ENCODE measurements around the gene USP25. TPM values are rescaled to one million over a fixed set of nuclear protein-coding genes. Genes with fewer than 3 reads are reported as not detected.

The USP25 gene
- total and polyA plus RNA-seq, 9 of the 15 experiments (the other 6 are each of a cell fraction or from before 2014, with no cell fraction given): 7.8 to 44.9 (median 31.4) TPM

- CTCF ChIA-PET (ENCODE audit: low intra/inter-chr PET ratio): no interaction called here
- no TSS peak for BruUV-seq (replicated peaks)
- WGBS (ENCODE audit: insufficient coverage, low coverage, missing lambda C conversion rate): 68% methylated on average over 2 of the region's 2 CpGs
- no peaks in the 10 kb centered on the region for H3K79me2 ChIP-seq (ENCODE audit: control insufficient read depth, insufficient read depth, low read length)
- H3K4me1 ChIP-seq (replicated peaks in 1 of 2; ENCODE audit: control insufficient read depth in 2 of 2, insufficient read depth in 2 of 2, low read length in 2 of 2): no peaks in the 10 kb centered on the region
- POLR2A ChIA-PET: no interaction called here
- FAIRE-seq: no peak
- no peak overlapping the region for H3K4me2 ChIP-seq (ENCODE audit: insufficient read depth, low read length)
- no peaks in the 10 kb centered on the region for H3K27me3 ChIP-seq (ENCODE audit: control insufficient read depth in 2 of 2, insufficient read depth in 2 of 2, low read length in 2 of 2)
- peak; percentile 84 for TF ChIP-seq ZNF316 (IDR thresholded peaks at IDR 0.05)
- no peak for TF ChIP-seq ZBTB34 (CRISPR knock-in tag; IDR thresholded peaks at IDR 0.05)
- peak; percentile 31; the same call in 1 of the 2 replicates for TF ChIP-seq MAFF (IDR thresholded peaks at IDR 0.05; ENCODE audit: low read length)
- TF ChIP-seq MAFK (IDR thresholded peaks at IDR 0.05; ENCODE audit: low read length): peak; percentile 14; the same call in 1 of the 2 replicates
- no peak for TF ChIP-seq THAP12 (CRISPR knock-in tag; IDR thresholded peaks at IDR 0.05)
- no peak for TF ChIP-seq ZNF431 (CRISPR knock-in tag; IDR thresholded peaks at IDR 0.05)
- TF ChIP-seq MAFG (tag; conservative IDR thresholded peaks at IDR 0.05): peak; percentile 32; the same call in 1 of the 2 replicates
- no peak for TF ChIP-seq PATZ1 (CRISPR knock-in tag; IDR thresholded peaks at IDR 0.05; ENCODE audit: borderline replicate concordance)
- no peak for TF ChIP-seq CGGBP1 (CRISPR knock-in tag; IDR thresholded peaks at IDR 0.05)
- TF ChIP-seq C11orf30 (IDR thresholded peaks at IDR 0.05; ENCODE audit: low read depth): peak; percentile 66
- TF ChIP-seq SMAD1 (IDR thresholded peaks at IDR 0.05; ENCODE audit: low read depth, low read length, partially characterized antibody): no peak
- no peak for TF ChIP-seq RBM25 (IDR thresholded peaks at IDR 0.05; ENCODE audit: low read depth, low read length, severe bottlenecking)
- peaks cover 31% of the 10 kb centered on the region for H3K36me3 ChIP-seq (ENCODE audit: control insufficient read depth, insufficient read depth, low read length)
- no peaks in the 10 kb centered on the region for H3K9me1 ChIP-seq (ENCODE audit: control insufficient read depth, insufficient read depth, low read length)
- H3K9me3 ChIP-seq (replicated peaks; ENCODE audit: control insufficient read depth, insufficient read depth, low read depth, low read length): no peaks in the 10 kb centered on the region
- DNase-seq (ENCODE audit: extremely low read depth in 1 of 4, low spot score in 3 of 4): no peak
- no peak overlapping the region for H3K4me3 ChIP-seq
- no peaks in the 10 kb centered on the region for H4K20me1 ChIP-seq (replicated peaks; ENCODE audit: control insufficient read depth, insufficient read depth, low read length)
- H2AFZ ChIP-seq (ENCODE audit: low read depth, low read length): no peak overlapping the region
- H3K27ac ChIP-seq (ENCODE audit: extremely low read depth, low read depth, low read length): no peak overlapping the region
- in situ Hi-C loops (cut with MboI) (no loop called here), intact Hi-C loops (cut with micrococcal nuclease) (no loop called here)
- H3K9ac ChIP-seq (ENCODE audit: insufficient read depth in 1 of 2, low read depth in 2 of 2, low read length in 2 of 2): no peak overlapping the region
- no peak for ATAC-seq
Observed at GRCh38 chr21:15849927-15850326, 120.1 kb downstream of the USP25 start.
